WTC11 (cell line): ENCODE data around the gene PSMC1. TPM values are rescaled to one million over a fixed set of nuclear protein-coding genes. Genes with fewer than 3 reads are reported as not detected.

Experiments used
- ATAC-seq: fragments of 200-7000 bp; cut with Tn5 transposase; 2 replicates; pipeline ENCODE4 v1.10.0; 2021; ENCODE audit warnings: mild to moderate bottlenecking, moderate library complexity
- CTCF ChIA-PET: fragments of 300-600 bp; sonication (Branson Sonifier 250); formaldehyde crosslinking; loops from one replicate; lab custom pipeline; 2021; ENCODE audit warnings: antibody characterized with exemption; lab: Charles Lee
- POLR2A ChIA-PET: fragments of 350-600 bp; sonication (Branson Sonifier 250); formaldehyde crosslinking; loops from one replicate; lab custom pipeline; 2021; ENCODE audit warnings: antibody characterized with exemption; lab: Charles Lee
- DNase-seq: peaks from one replicate; pipeline ENCODE4 v3.0.0; 2021; ENCODE audit warnings: low spot score
- H3K27ac Mint-ChIP-seq: 2 replicates; pipeline ENCODE4 v1.8.0; 2021; ENCODE audit warnings: mixed read lengths
- H3K27me3 Mint-ChIP-seq: 2 replicates; pipeline ENCODE4 v1.8.0; 2021; ENCODE audit warnings: low read depth, mild to moderate bottlenecking, moderate library complexity, mixed read lengths
- H3K36me3 Mint-ChIP-seq: 2 replicates; pipeline ENCODE4 v1.8.0; 2021; ENCODE audit warnings: mixed read lengths
- H3K4me1 Mint-ChIP-seq: 2 replicates; pipeline ENCODE4 v1.8.0; 2022; ENCODE audit warnings: mixed read lengths
- H3K4me3 Mint-ChIP-seq: 2 replicates; pipeline ENCODE4 v1.8.0; 2021; ENCODE audit warnings: mild to moderate bottlenecking, moderate library complexity, mixed read lengths
- H3K9me3 Mint-ChIP-seq: 2 replicates; pipeline ENCODE4 v1.8.0; 2021; ENCODE audit warnings: mixed read lengths
- ARID4B ChIP-seq: sonication (generic); formaldehyde crosslinking; IDR thresholded peaks from 2 replicates; pipeline ENCODE4 v1.8.0; 2023; ENCODE audit warnings: missing genetic modification reagents, mild to moderate bottlenecking, borderline replicate concordance
- ATF1 ChIP-seq: sonication (generic); formaldehyde crosslinking; IDR thresholded peaks from 2 replicates; pipeline ENCODE4 v1.8.1; 2023; ENCODE audit warnings: mild to moderate bottlenecking, moderate library complexity, missing genetic modification reagents
- ATF2 ChIP-seq: sonication (generic); formaldehyde crosslinking; IDR thresholded peaks from 2 replicates; pipeline ENCODE4 v1.8.1; 2022; ENCODE audit warnings: low read depth, missing genetic modification reagents, borderline replicate concordance
- ATF3 ChIP-seq: sonication (generic); formaldehyde crosslinking; conservative IDR thresholded peaks from 2 replicates; pipeline ENCODE4 v1.8.1; 2022; ENCODE audit warnings: mild to moderate bottlenecking, missing genetic modification reagents
- CREB1 ChIP-seq: sonication (generic); formaldehyde crosslinking; IDR thresholded peaks from 2 replicates; pipeline ENCODE4 v1.8.0; 2023; ENCODE audit warnings: mild to moderate bottlenecking, missing genetic modification reagents
- E2F4 ChIP-seq: sonication (generic); formaldehyde crosslinking; IDR thresholded peaks from 2 replicates; pipeline ENCODE4 v1.8.1; 2022; ENCODE audit warnings: low read depth, mild to moderate bottlenecking, moderate library complexity, missing genetic modification reagents, borderline replicate concordance
- ELF4 ChIP-seq: sonication (generic); formaldehyde crosslinking; IDR thresholded peaks from 2 replicates; pipeline ENCODE4 v1.8.1; 2022; ENCODE audit warnings: low read depth, mild to moderate bottlenecking, moderate library complexity, missing genetic modification reagents
- ESRRA ChIP-seq: sonication (generic); formaldehyde crosslinking; IDR thresholded peaks from 2 replicates; pipeline ENCODE4 v1.8.1; 2022; ENCODE audit warnings: mild to moderate bottlenecking, missing genetic modification reagents, borderline replicate concordance
- FOXK1 ChIP-seq: sonication (generic); formaldehyde crosslinking; IDR thresholded peaks from 2 replicates; pipeline ENCODE4 v1.8.0; 2022; ENCODE audit warnings: mild to moderate bottlenecking, moderate library complexity, missing genetic modification reagents
- GTF2I ChIP-seq: fragments of 250-450 bp; sonication (Bioruptor Pico); conservative IDR thresholded peaks from 2 replicates; pipeline ENCODE4 v1.4.0; 2021; ENCODE audit warnings: mild to moderate bottlenecking
- IRF1 ChIP-seq: sonication (generic); formaldehyde crosslinking; IDR thresholded peaks from 2 replicates; pipeline ENCODE4 v1.8.0; 2023; ENCODE audit warnings: missing genetic modification reagents
- JUN ChIP-seq: sonication (generic); formaldehyde crosslinking; IDR thresholded peaks from 2 replicates; pipeline ENCODE4 v1.8.0; 2023; ENCODE audit warnings: mild to moderate bottlenecking, missing genetic modification reagents
- MYBL2 ChIP-seq: sonication (generic); formaldehyde crosslinking; IDR thresholded peaks from 2 replicates; pipeline ENCODE4 v1.8.1; 2023; ENCODE audit warnings: mild to moderate bottlenecking, moderate library complexity, missing genetic modification reagents
- NFATC4 ChIP-seq: fragments of 250-450 bp; sonication (Bioruptor Pico); IDR thresholded peaks from 2 replicates; pipeline ENCODE4 v1.9.0; 2021; ENCODE audit warnings: mild to moderate bottlenecking
- NR3C1 ChIP-seq: sonication (generic); formaldehyde crosslinking; conservative IDR thresholded peaks from 2 replicates; pipeline ENCODE4 v1.8.1; 2023; ENCODE audit warnings: low read depth, mild to moderate bottlenecking, missing genetic modification reagents
- SMAD4 ChIP-seq: sonication (generic); formaldehyde crosslinking; IDR thresholded peaks from 2 replicates; pipeline ENCODE4 v1.8.0; 2022; ENCODE audit warnings: mild to moderate bottlenecking, missing genetic modification reagents
- TCF7 ChIP-seq: sonication (generic); formaldehyde crosslinking; IDR thresholded peaks from 2 replicates; pipeline ENCODE4 v1.8.0; 2022; ENCODE audit warnings: mild to moderate bottlenecking, low read depth, missing genetic modification reagents, moderate library complexity
- TP53 ChIP-seq: sonication (generic); formaldehyde crosslinking; IDR thresholded peaks from 2 replicates; pipeline ENCODE4 v1.8.1; 2023; ENCODE audit warnings: mild to moderate bottlenecking, missing genetic modification reagents
- ZMAT4 ChIP-seq: fragments of 250-450 bp; sonication (Bioruptor Pico); IDR thresholded peaks from 2 replicates; pipeline ENCODE4 v1.9.0; 2021; ENCODE audit warnings: mild to moderate bottlenecking
- ZNF121 ChIP-seq: sonication (generic); formaldehyde crosslinking; IDR thresholded peaks from 2 replicates; pipeline ENCODE4 v1.8.0; 2023; ENCODE audit warnings: missing genetic modification reagents
- ZNF263 ChIP-seq: sonication (generic); formaldehyde crosslinking; IDR thresholded peaks from 2 replicates; pipeline ENCODE4 v1.8.1; 2022; ENCODE audit warnings: low read depth, mild to moderate bottlenecking, moderate library complexity, missing genetic modification reagents
- ZNF281 ChIP-seq: sonication (generic); formaldehyde crosslinking; IDR thresholded peaks from 2 replicates; pipeline ENCODE4 v1.8.0; 2023; ENCODE audit warnings: mild to moderate bottlenecking, missing genetic modification reagents
- ZNF416 ChIP-seq: fragments of 250-450 bp; sonication (Bioruptor Pico); IDR thresholded peaks from 2 replicates; pipeline ENCODE4 v1.9.0; 2021; ENCODE audit warnings: mild to moderate bottlenecking, inconsistent platforms
- ZSCAN18 ChIP-seq: fragments of 250-450 bp; sonication (Bioruptor Pico); IDR thresholded peaks from 2 replicates; pipeline ENCODE4 v2.1.2; 2022; ENCODE audit warnings: mild to moderate bottlenecking, moderate library complexity
- total RNA-seq: library from RNA; stranded (reverse); gene quantifications from 3 replicates; pipeline ENCODE4 v1.2.3, GENCODE V29; 2021

The PSMC1 gene
- total RNA-seq, 1 experiment from 2014 or later, result 88.9 TPM

- H3K27ac Mint-ChIP-seq, result no peak overlapping the region; the same call in 1 of the 2 replicates
- DNase-seq (no peak), ATAC-seq (no peak)
- ChIA-PET CTCF (no interaction called here), POLR2A (no interaction called here)
- H3K36me3 Mint-ChIP-seq, result peaks cover 14% of the 10 kb centered on the region
- no peaks in the 10 kb centered on the region; the same call in 1 of the 2 replicates for H3K27me3 Mint-ChIP-seq
- TF ChIP-seq ZNF263 (CRISPR knock-in tag), result no peak
- no peak for TF ChIP-seq E2F4
- TF ChIP-seq TP53 (CRISPR knock-in tag), result no peak
- TF ChIP-seq ESRRA (CRISPR knock-in tag), result no peak
- TF ChIP-seq GTF2I (CRISPR knock-in tag), result no peak
- TF ChIP-seq NFATC4 (CRISPR knock-in tag), result no peak
- no peak for TF ChIP-seq TCF7 (CRISPR knock-in tag)
- TF ChIP-seq ATF1 (CRISPR knock-in tag), result no peak
- TF ChIP-seq ARID4B (CRISPR knock-in tag), result no peak
- no peak for TF ChIP-seq CREB1 (CRISPR knock-in tag)
- TF ChIP-seq ZMAT4 (CRISPR knock-in tag), result no peak
- peaks cover 4% of the 10 kb centered on the region for H3K9me3 Mint-ChIP-seq
- H3K4me3 Mint-ChIP-seq, result no peak overlapping the region
- H3K4me1 Mint-ChIP-seq, result peaks cover 54% of the 10 kb centered on the region
These were observed 48.1 kb downstream of the PSMC1 start for GRCh38 chr14:90304502-90304901.

- Mint-ChIP-seq H3K36me3 (peaks cover 9% of the 10 kb centered on the region), H3K27me3 (no peaks in the 10 kb centered on the region; the same call in 1 of the 2 replicates), H3K4me1 (peaks cover 54% of the 10 kb centered on the region), H3K27ac (no peak overlapping the region), H3K9me3 (peaks cover 4% of the 10 kb centered on the region), H3K4me3 (no peak overlapping the region)
- ATAC-seq (no peak), DNase-seq (no peak)
- CTCF ChIA-PET, result no interaction called here
- POLR2A ChIA-PET, result no interaction called here
- TF ChIP-seq ATF2 (CRISPR knock-in tag) (no peak), ZNF416 (CRISPR knock-in tag) (no peak), TP53 (CRISPR knock-in tag) (no peak), JUN (no peak), ZNF281 (CRISPR knock-in tag) (no peak), NR3C1 (CRISPR knock-in tag) (no peak), ZNF121 (no peak), SMAD4 (CRISPR knock-in tag) (no peak), ATF3 (no peak), ZSCAN18 (CRISPR knock-in tag) (no peak), IRF1 (CRISPR knock-in tag) (no peak), FOXK1 (no peak), ELF4 (no peak), MYBL2 (CRISPR knock-in tag) (no peak)
These were observed 48.8 kb downstream of the PSMC1 start for GRCh38 chr14:90305176-90305601.
